DOHH2 (cell line): ENCODE data around the gene GOLGA3.

Experiments used
- H3F3A ChIP-seq: fragments of 200-600 bp; sonication (generic), shearing (Covaris generic); 2 replicates; pipeline ENCODE4 v1.6.0; 2016; ENCODE audit warnings: antibody characterized with exemption, mild to moderate bottlenecking; ENCODE audit not compliant: control insufficient read depth, insufficient read depth
- H3K27ac ChIP-seq: fragments of 200-600 bp; sonication (generic); 2 replicates; pipeline ENCODE4 v1.5.1; 2014; ENCODE audit warnings: low read depth, mild to moderate bottlenecking, low read length, moderate library complexity
- H3K27me3 ChIP-seq: fragments of 200-600 bp; sonication (generic); 2 replicates; pipeline ENCODE4 v1.6.1; 2014; ENCODE audit warnings: mild to moderate bottlenecking, low read length, mixed read lengths; ENCODE audit not compliant: control insufficient read depth
- H3K36me3 ChIP-seq: fragments of 200-600 bp; sonication (generic); 2 replicates; pipeline ENCODE4 v1.6.1; 2014; ENCODE audit warnings: mild to moderate bottlenecking, low read length, moderate library complexity, mixed read lengths; ENCODE audit not compliant: control insufficient read depth
- H3K4me1 ChIP-seq: fragments of 200-600 bp; sonication (generic); 2 replicates; pipeline ENCODE4 v1.6.1; 2014; ENCODE audit warnings: mild to moderate bottlenecking, low read length, mixed read lengths; ENCODE audit not compliant: control insufficient read depth
- H3K4me2 ChIP-seq: fragments of 200-600 bp; sonication (generic); 2 replicates; pipeline ENCODE4 v1.6.0; 2014; ENCODE audit warnings: mild to moderate bottlenecking, low read length, moderate library complexity
- H3K4me3 ChIP-seq: fragments of 200-600 bp; sonication (generic); 2 replicates; pipeline ENCODE4 v1.5.1; 2014; ENCODE audit warnings: mild to moderate bottlenecking, low read length, mixed read lengths
- H3K79me2 ChIP-seq: fragments of 200-600 bp; sonication (generic); 2 replicates; pipeline ENCODE4 v1.6.1; 2014; ENCODE audit warnings: mild to moderate bottlenecking, low read length, mixed read lengths; ENCODE audit not compliant: control insufficient read depth
- H3K9me2 ChIP-seq: fragments of 200-600 bp; sonication (generic); replicated peaks from 2 replicates; pipeline ENCODE4 v1.6.1; 2014; ENCODE audit warnings: mild to moderate bottlenecking, low read length, mixed read lengths; ENCODE audit not compliant: control insufficient read depth
- H3K9me3 ChIP-seq: fragments of 200-600 bp; sonication (generic); 2 replicates; pipeline ENCODE4 v1.6.1; 2014; ENCODE audit warnings: antibody characterized with exemption, low read length, mixed read lengths; ENCODE audit not compliant: control insufficient read depth, insufficient read depth
- H4K20me1 ChIP-seq: fragments of 200-600 bp; sonication (generic); 2 replicates; pipeline ENCODE4 v1.6.0; 2014; ENCODE audit warnings: low read depth, mild to moderate bottlenecking, antibody characterized with exemption, low read length, moderate library complexity; ENCODE audit not compliant: control insufficient read depth, insufficient read depth
- EZH2phosphoT487 ChIP-seq: fragments of 200-600 bp; sonication (generic); IDR thresholded peaks from 2 replicates; pipeline ENCODE4 v1.6.1; 2017; ENCODE audit warnings: borderline replicate concordance, mild to moderate bottlenecking, antibody characterized with exemption, low read length, moderate library complexity, mixed read lengths
- TF ChIP-seq, protein P1 (sequence below): fragments of 200-600 bp; sonication (generic); IDR thresholded peaks from one replicate; pipeline ENCODE4 v1.5.1; 2014; ENCODE audit warnings: antibody characterized with exemption, mild to moderate bottlenecking, low read depth, low read length; ENCODE audit not compliant: poor library complexity, severe bottlenecking

GOLGA3 gene

DNA sequence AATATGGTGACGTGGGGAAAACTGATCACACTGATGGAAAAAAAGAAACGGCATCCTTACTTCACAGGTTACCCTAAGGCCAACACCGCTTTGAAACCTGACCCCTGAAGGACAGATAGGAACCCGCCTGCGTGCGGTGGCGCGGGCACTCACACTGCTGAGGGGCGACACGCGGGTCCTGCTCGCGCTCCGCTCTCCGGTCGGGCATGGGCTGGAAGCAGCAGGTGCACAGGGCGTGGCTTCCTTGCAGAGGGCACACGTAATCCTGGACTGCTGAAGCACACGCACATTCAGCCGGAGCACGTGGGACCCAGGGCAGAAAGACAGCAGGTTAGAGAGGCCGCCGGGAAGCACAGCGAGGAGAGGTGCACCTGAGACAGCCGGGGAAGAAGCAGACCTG, 22.8 kb upstream of the GOLGA3 start:
- Histone ChIP-seq H4K20me1 (no peaks in the 10 kb centered on the region), H3K79me2 (no peaks in the 10 kb centered on the region), H3K4me1 (peaks cover 17% of the 10 kb centered on the region), H3K4me2 (peak overlapping the region; percentile 22; the same call in 1 of the 2 replicates), H3K4me3 (no peak overlapping the region), H3K36me3 (peaks cover 55% of the 10 kb centered on the region), H3K9me3 (no peaks in the 10 kb centered on the region), H3K27me3 (no peaks in the 10 kb centered on the region), H3K9me2 (no peaks in the 10 kb centered on the region), H3K27ac (peak overlapping the region; percentile 57), H3F3A (no peaks in the 10 kb centered on the region)
- TF ChIP-seq, protein P1, sequence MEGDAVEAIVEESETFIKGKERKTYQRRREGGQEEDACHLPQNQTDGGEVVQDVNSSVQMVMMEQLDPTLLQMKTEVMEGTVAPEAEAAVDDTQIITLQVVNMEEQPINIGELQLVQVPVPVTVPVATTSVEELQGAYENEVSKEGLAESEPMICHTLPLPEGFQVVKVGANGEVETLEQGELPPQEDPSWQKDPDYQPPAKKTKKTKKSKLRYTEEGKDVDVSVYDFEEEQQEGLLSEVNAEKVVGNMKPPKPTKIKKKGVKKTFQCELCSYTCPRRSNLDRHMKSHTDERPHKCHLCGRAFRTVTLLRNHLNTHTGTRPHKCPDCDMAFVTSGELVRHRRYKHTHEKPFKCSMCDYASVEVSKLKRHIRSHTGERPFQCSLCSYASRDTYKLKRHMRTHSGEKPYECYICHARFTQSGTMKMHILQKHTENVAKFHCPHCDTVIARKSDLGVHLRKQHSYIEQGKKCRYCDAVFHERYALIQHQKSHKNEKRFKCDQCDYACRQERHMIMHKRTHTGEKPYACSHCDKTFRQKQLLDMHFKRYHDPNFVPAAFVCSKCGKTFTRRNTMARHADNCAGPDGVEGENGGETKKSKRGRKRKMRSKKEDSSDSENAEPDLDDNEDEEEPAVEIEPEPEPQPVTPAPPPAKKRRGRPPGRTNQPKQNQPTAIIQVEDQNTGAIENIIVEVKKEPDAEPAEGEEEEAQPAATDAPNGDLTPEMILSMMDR, result no peak
- no peak for TF ChIP-seq EZH2phosphoT487

DNA sequence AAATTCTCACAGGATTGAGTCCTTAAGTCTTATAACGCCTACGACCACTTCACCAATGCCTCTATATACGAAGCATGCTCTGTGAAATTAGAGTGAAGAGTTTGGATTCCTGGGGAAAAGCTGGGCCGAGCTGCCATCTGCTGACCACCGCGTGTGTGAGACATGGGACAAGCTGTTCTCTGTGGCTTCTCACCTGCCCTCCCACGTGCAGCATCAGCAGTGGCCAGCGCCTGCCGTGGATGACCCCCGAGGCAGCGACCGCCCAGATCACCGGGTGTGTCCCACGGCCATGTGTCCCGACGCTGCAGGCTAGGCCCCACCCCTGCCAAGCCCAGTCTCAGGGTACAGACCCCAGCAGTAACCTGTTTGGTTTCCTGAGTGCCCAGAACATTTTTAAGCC, 21.6 kb upstream of the GOLGA3 start:
- H3K4me2 ChIP-seq, result no peak overlapping the region
- no peaks in the 10 kb centered on the region for H3K27me3 ChIP-seq
- H3K27ac ChIP-seq, result no peak overlapping the region
- H3F3A ChIP-seq, result no peaks in the 10 kb centered on the region
- H4K20me1 ChIP-seq, result no peaks in the 10 kb centered on the region
- H3K36me3 ChIP-seq, result peaks cover 57% of the 10 kb centered on the region
- peaks cover 17% of the 10 kb centered on the region for H3K4me1 ChIP-seq
- TF ChIP-seq, protein P1, result no peak
- TF ChIP-seq EZH2phosphoT487, result no peak
- H3K79me2 ChIP-seq, result no peaks in the 10 kb centered on the region
- no peaks in the 10 kb centered on the region for H3K9me3 ChIP-seq
- H3K4me3 ChIP-seq, result no peak overlapping the region
- H3K9me2 ChIP-seq, result no peaks in the 10 kb centered on the region

DNA sequence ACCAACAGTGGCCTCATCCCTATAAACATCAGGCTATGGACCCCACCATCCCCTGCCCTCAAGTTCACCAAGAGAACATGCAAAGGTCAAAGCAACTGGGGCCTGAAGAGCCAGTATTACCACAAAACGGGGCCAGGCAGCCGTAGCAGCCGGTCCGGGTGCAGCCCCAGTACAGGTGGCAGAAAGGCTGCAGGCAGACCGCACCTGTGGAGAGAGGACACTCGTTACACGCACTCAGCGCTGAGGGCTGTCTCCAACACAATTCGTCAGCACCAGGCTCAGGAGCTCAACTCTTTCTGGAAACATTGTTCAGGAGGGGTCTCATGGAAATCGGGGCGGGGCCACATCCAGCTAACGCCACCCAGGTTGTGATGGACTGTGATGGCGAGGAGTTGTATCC, 19.9 kb upstream of the GOLGA3 start:
- Histone ChIP-seq H3K27ac (no peak overlapping the region), H3K4me1 (peaks cover 17% of the 10 kb centered on the region), H3K79me2 (no peaks in the 10 kb centered on the region), H4K20me1 (no peaks in the 10 kb centered on the region), H3F3A (no peaks in the 10 kb centered on the region), H3K27me3 (no peaks in the 10 kb centered on the region), H3K9me3 (no peaks in the 10 kb centered on the region), H3K4me3 (no peak overlapping the region), H3K4me2 (no peak overlapping the region), H3K9me2 (no peaks in the 10 kb centered on the region), H3K36me3 (peaks cover 48% of the 10 kb centered on the region)
- TF ChIP-seq, protein P1, result no peak
- TF ChIP-seq EZH2phosphoT487, result no peak
